Muscle layer of colon (tissue), 2 donors: Measurements from ENCODE around the gene OPCML.

Experiments used
- H3K27ac ChIP-seq: one replicate; pipeline ENCODE4 v1.7.0; 2013; ENCODE audit warnings: low read depth, mild to moderate bottlenecking, low read length, moderate library complexity
- H3K27me3 ChIP-seq, 2 donors: one replicate each; pipeline ENCODE4 v1.7.0; 2013; ENCODE audit warnings: low read length in 2 of 2, mild to moderate bottlenecking in 2 of 2; ENCODE audit not compliant: insufficient read depth in 2 of 2, control insufficient read depth in 1 of 2
- H3K36me3 ChIP-seq: one replicate; pipeline ENCODE4 v1.7.0; 2013; ENCODE audit warnings: mild to moderate bottlenecking, low read length; ENCODE audit not compliant: insufficient read depth
- H3K4me1 ChIP-seq: one replicate; pipeline ENCODE4 v1.7.0; 2013; ENCODE audit warnings: mild to moderate bottlenecking, low read length; ENCODE audit not compliant: insufficient read depth
- H3K4me3 ChIP-seq, 2 donors: one replicate each; pipeline ENCODE4 v1.7.0; 2013; ENCODE audit warnings: low read length in 2 of 2, low read depth in 1 of 2, mild to moderate bottlenecking in 1 of 2, moderate library complexity in 1 of 2
- H3K9ac ChIP-seq: one replicate; pipeline ENCODE4 v1.7.0; 2013; ENCODE audit warnings: low read length
- H3K9me3 ChIP-seq: one replicate; pipeline ENCODE4 v1.7.0; 2013; ENCODE audit warnings: mild to moderate bottlenecking, low read length
- donor health status: abdominal sarcoma.
- donor health status: Adenocarcinoma of cecum.

Gene OPCML

DNA sequence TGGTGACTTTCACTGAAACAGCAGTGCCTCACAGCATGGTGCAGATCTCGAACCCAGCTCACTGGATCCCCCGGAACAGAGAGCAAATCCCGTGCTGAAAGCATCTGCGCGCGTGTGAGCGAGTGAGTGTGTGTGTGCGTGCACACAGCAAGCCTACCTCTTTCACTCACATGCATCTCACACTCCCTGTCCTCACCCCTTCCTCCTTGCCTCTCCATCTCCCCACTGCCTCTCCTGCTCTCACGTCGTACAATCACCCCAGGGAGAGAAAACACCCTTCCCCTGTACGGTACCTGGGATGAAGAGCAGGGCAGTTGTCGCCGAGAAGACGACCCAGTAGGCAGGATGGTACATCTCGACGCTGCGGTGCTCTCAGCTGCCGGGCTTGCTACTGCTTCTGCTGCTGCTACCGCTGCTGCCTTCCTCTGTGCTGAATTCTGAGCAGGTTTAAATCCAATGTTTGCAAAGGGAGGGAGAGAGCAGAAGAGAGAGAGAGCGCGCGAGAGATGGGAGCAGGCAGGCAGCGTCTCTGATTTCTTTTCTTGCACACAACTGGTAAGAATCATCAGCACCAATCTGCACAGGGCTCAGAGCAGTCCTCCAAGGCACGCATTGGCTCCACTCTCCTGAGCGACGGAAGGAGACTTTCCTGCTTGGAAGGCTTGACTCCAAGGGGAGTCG, at the start of gene OPCML:
Gene OPCML, minus strand, starts transcription at position 531 of the 681 bp plus-strand sequence.
- H3K27ac ChIP-seq: no peak within 1 kb of the TSS
- no peak within 1 kb of the TSS for H3K9ac ChIP-seq
- H3K4me3 ChIP-seq: no peak within 1 kb of the TSS
- no peaks in the 10 kb centered on the region for H3K4me1 ChIP-seq
- peaks cover 25 to 27% of the 10 kb centered on the region in 2 donors for H3K27me3 ChIP-seq
- H3K36me3 ChIP-seq: no peaks in the 10 kb centered on the region
- no peaks in the 10 kb centered on the region for H3K9me3 ChIP-seq

GRCh38 chr11:133581091-133581490, 48.8 kb upstream of the OPCML start:
- no peaks in the 10 kb centered on the region for H3K9me3 ChIP-seq
- peaks cover 0 to 3% of the 10 kb centered on the region in 2 donors for H3K27me3 ChIP-seq
- no peaks in the 10 kb centered on the region for H3K36me3 ChIP-seq
- no peak overlapping the region for H3K4me3 ChIP-seq
- H3K4me1 ChIP-seq: no peaks in the 10 kb centered on the region
- H3K27ac ChIP-seq: no peak overlapping the region
- no peak overlapping the region for H3K9ac ChIP-seq

- Histone ChIP-seq H3K27me3 (peaks cover 0 to 3% of the 10 kb centered on the region in 2 donors), H3K36me3 (no peaks in the 10 kb centered on the region), H3K4me1 (no peaks in the 10 kb centered on the region), H3K27ac (no peak overlapping the region), H3K9me3 (no peaks in the 10 kb centered on the region), H3K4me3 (no peak overlapping the region), H3K9ac (no peak overlapping the region)
Observed at GRCh38 chr11:133579165-133580031, 47.1 kb upstream of the OPCML start.

- Histone ChIP-seq H3K27ac (no peak overlapping the region), H3K9me3 (no peaks in the 10 kb centered on the region), H3K9ac (no peak overlapping the region), H3K4me3 (no peak overlapping the region), H3K4me1 (no peaks in the 10 kb centered on the region), H3K36me3 (no peaks in the 10 kb centered on the region), H3K27me3 (peaks cover 0 to 3% of the 10 kb centered on the region in 2 donors)
Observed at GRCh38 chr11:133577403-133577802, 45.1 kb upstream of the OPCML start.

DNA sequence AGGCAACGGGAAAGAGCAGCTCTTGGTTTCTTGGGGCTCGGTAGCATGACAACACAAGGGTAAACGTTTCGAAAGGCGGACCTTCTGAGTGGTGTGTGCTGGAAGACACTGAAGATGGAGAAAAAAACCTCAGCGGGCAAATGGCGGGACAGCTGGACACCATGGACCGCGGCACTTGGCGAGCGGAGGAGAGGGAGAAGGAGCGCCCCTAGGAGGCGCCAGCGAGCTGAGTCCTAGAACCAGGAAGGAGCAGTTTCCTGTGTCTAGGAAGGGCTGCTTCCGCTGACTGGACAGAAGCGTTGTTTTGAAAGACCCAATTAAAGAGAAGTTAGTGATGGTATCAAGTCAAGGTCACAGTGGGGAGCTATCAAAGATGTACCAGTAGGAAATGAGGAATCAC, 44.0 kb upstream of the OPCML start:
- Histone ChIP-seq H3K9ac (no peak overlapping the region), H3K27ac (no peak overlapping the region), H3K4me1 (no peaks in the 10 kb centered on the region), H3K36me3 (no peaks in the 10 kb centered on the region), H3K4me3 (no peak overlapping the region), H3K27me3 (peaks cover 0 to 3% of the 10 kb centered on the region in 2 donors), H3K9me3 (no peaks in the 10 kb centered on the region)

DNA sequence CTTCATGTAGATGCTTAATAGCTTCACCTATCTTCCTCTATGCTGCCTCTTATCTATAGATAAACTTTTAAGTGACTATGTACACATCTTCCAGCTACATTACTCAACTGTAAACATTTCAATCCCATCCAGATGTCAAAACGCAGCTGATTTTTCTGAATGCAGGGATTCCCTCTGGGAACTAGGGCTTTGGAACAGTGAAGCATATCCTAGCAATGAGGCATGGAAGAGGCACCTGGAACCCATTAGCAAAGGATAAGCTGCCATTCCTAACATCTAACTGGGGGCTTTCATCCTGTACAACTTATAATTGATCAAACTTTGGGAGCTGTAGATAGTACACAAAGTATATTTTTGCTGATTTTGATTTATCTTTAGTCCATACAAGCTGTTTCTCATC, 40.8 kb upstream of the OPCML start:
- H3K4me3 ChIP-seq: no peak overlapping the region
- peaks cover 0 to 3% of the 10 kb centered on the region in 2 donors for H3K27me3 ChIP-seq
- H3K9me3 ChIP-seq: no peaks in the 10 kb centered on the region
- no peak overlapping the region for H3K9ac ChIP-seq
- no peaks in the 10 kb centered on the region for H3K36me3 ChIP-seq
- no peaks in the 10 kb centered on the region for H3K4me1 ChIP-seq
- H3K27ac ChIP-seq: no peak overlapping the region

DNA sequence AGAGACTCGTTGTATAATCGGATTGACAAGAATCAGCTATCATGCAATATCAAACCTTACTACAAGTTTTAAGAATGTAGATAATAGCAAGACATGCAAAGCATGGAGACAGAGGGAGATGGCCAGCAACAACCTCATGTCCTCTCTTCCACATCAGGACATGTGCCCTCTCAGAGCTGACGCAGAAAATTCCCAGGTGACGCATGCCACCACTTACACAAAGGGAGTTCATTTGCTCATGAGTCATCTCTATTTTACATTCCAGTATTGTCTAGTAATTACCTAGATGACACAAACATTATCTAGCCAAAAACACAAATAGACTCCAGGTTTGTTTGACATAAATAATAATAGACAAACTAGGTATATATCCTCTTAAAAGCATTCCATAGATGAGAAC, 38.1 kb upstream of the OPCML start:
- Histone ChIP-seq H3K9me3 (no peaks in the 10 kb centered on the region), H3K36me3 (no peaks in the 10 kb centered on the region), H3K4me3 (no peak overlapping the region), H3K4me1 (no peaks in the 10 kb centered on the region), H3K9ac (no peak overlapping the region), H3K27me3 (peaks cover 0 to 4% of the 10 kb centered on the region in 2 donors), H3K27ac (no peak overlapping the region)

- peaks cover 0 to 4% of the 10 kb centered on the region in 2 donors for H3K27me3 ChIP-seq
- no peaks in the 10 kb centered on the region for H3K4me1 ChIP-seq
- H3K27ac ChIP-seq: no peak overlapping the region
- no peaks in the 10 kb centered on the region for H3K9me3 ChIP-seq
- no peak overlapping the region for H3K9ac ChIP-seq
- no peaks in the 10 kb centered on the region for H3K36me3 ChIP-seq
- H3K4me3 ChIP-seq: no peak overlapping the region
Observed at GRCh38 chr11:133563505-133564025, 31.3 kb upstream of the OPCML start.

- Histone ChIP-seq H3K9ac (no peak overlapping the region), H3K27ac (no peak overlapping the region), H3K27me3 (no peaks in the 10 kb centered on the region), H3K9me3 (no peaks in the 10 kb centered on the region), H3K36me3 (no peaks in the 10 kb centered on the region), H3K4me1 (no peaks in the 10 kb centered on the region), H3K4me3 (no peak overlapping the region)
Observed at GRCh38 chr11:133560472-133560855, 28.2 kb upstream of the OPCML start.

- H3K4me1 ChIP-seq: no peaks in the 10 kb centered on the region
- H3K4me3 ChIP-seq: no peak overlapping the region
- H3K27me3 ChIP-seq: peaks cover 0 to under 1% of the 10 kb centered on the region in 2 donors
- H3K9ac ChIP-seq: no peak overlapping the region
- no peak overlapping the region for H3K27ac ChIP-seq
- no peaks in the 10 kb centered on the region for H3K36me3 ChIP-seq
- H3K9me3 ChIP-seq: no peaks in the 10 kb centered on the region
Observed at GRCh38 chr11:133559833-133560471, 27.7 kb upstream of the OPCML start.

DNA sequence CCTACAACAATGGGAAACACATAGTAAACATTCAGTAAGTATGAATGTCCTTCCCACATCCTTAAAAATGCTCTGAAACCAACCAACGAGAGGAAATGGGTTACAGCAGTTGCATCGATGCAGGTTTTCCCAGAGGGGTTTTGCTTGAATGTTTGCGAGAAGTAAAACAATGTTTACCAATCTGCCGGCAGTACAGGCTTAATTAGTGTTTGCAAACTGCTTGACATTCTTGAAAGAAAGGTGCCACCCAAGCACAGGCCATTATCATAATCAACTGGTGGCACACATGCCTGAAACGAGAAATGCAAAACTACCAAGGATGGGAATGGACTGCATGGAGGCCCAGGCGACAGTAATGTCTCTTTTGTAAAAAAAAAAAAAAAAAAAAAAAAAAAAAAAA, 27.1 kb upstream of the OPCML start:
- Histone ChIP-seq H3K4me3 (no peak overlapping the region), H3K36me3 (no peaks in the 10 kb centered on the region), H3K27me3 (peaks cover 0 to 5% of the 10 kb centered on the region in 2 donors), H3K27ac (no peak overlapping the region), H3K9me3 (no peaks in the 10 kb centered on the region), H3K4me1 (no peaks in the 10 kb centered on the region), H3K9ac (no peak overlapping the region)
